Fibroblast of the aortic adventitia (primary cell): ENCODE measurements around the gene FCGBP. TPM values are rescaled to one million over a fixed set of nuclear protein-coding genes. Genes with fewer than 3 reads are reported as not detected.
A peak's percentile ranks its signal among the peaks of the same experiment; 100 is the strongest.
"Not testable (repeated sequence)": the region's sequence is repeated elsewhere in the genome, so short reads cannot be mapped to it uniquely, and the experiment has no call there.

ENCODE experiments used
- DNase-seq: peaks from one replicate; pipeline ENCODE4 v3.0.0-alpha.2; 2010; ENCODE audit warnings: low read depth
- H3K4me3 ChIP-seq: 2 replicates; pipeline ENCODE4 v1.5.1; 2011; ENCODE audit warnings: low read depth, mild to moderate bottlenecking, control low read depth, low read length, moderate library complexity
- total RNA-seq: library from RNA; depleted of rRNA; stranded (reverse); fragments of >200 nt; gene quantifications from 2 replicates; pipeline ENCODE4 v1.2.3, GENCODE V29; 2012; ENCODE audit warnings: low replicate concordance
- TF ChIP-seq, protein P1 (sequence below): IDR thresholded peaks from 2 replicates; pipeline ENCODE4 v1.5.1; 2011; ENCODE audit warnings: mild to moderate bottlenecking, low read length, control low read depth, inconsistent platforms; ENCODE audit not compliant: insufficient read depth

The FCGBP gene
- total RNA-seq, 1 donor = under 0.01 TPM

DNA sequence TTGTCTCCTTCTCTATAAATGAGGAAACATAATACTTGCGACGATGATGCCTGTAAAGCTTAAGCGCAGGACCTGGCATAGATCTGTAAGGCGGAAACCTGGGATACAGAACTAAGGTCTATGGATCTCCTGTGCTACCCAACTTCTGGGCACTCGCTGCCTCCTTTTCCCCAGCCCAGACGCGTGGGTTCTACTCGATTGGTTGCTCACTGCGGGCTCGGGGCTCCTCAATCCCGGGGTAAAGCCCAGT is 35.9 kb upstream of the FCGBP start:
- DNase-seq = no peak
- TF ChIP-seq, protein P1, sequence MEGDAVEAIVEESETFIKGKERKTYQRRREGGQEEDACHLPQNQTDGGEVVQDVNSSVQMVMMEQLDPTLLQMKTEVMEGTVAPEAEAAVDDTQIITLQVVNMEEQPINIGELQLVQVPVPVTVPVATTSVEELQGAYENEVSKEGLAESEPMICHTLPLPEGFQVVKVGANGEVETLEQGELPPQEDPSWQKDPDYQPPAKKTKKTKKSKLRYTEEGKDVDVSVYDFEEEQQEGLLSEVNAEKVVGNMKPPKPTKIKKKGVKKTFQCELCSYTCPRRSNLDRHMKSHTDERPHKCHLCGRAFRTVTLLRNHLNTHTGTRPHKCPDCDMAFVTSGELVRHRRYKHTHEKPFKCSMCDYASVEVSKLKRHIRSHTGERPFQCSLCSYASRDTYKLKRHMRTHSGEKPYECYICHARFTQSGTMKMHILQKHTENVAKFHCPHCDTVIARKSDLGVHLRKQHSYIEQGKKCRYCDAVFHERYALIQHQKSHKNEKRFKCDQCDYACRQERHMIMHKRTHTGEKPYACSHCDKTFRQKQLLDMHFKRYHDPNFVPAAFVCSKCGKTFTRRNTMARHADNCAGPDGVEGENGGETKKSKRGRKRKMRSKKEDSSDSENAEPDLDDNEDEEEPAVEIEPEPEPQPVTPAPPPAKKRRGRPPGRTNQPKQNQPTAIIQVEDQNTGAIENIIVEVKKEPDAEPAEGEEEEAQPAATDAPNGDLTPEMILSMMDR = no peak
- peak overlapping the region; percentile 92 for H3K4me3 ChIP-seq

- TF ChIP-seq, protein P1 = no peak
- peak overlapping the region; percentile 92 for H3K4me3 ChIP-seq
Observed at GRCh38 chr19:39969681-39970424, 35.4 kb upstream of the FCGBP start.

GRCh38 chr19:39969266-39969665 is 34.8 kb upstream of the FCGBP start:
- no peak for DNase-seq
- no peak overlapping the region for H3K4me3 ChIP-seq
- TF ChIP-seq, protein P1 = no peak

More at GRCh38 chr19:39969681-39970424, 35.4 kb upstream of the FCGBP start:
- no peak for DNase-seq

- no peak overlapping the region for H3K4me3 ChIP-seq
- TF ChIP-seq, protein P1 = no peak
- no peak for DNase-seq
Observed at GRCh38 chr19:39968789-39969188, 34.4 kb upstream of the FCGBP start.

- DNase-seq = no peak
- TF ChIP-seq, protein P1 = no peak
- no peak overlapping the region for H3K4me3 ChIP-seq
Observed at GRCh38 chr19:39967561-39967960, 33.1 kb upstream of the FCGBP start.

GRCh38 chr19:39966617-39967016 is 32.2 kb upstream of the FCGBP start:
- TF ChIP-seq, protein P1 = no peak
- DNase-seq = no peak
- no peak overlapping the region for H3K4me3 ChIP-seq

GRCh38 chr19:39963898-39964297 is 29.5 kb upstream of the FCGBP start:
- no peak overlapping the region for H3K4me3 ChIP-seq
- TF ChIP-seq, protein P1 = no peak
- DNase-seq = no peak

- not testable (repeated sequence) for DNase-seq, H3K4me3 ChIP-seq
Observed at GRCh38 chr19:39959407-39959806, 25.0 kb upstream of the FCGBP start.

GRCh38 chr19:39958942-39959341 is 24.5 kb upstream of the FCGBP start:
- not testable (repeated sequence) for DNase-seq, H3K4me3 ChIP-seq

DNA sequence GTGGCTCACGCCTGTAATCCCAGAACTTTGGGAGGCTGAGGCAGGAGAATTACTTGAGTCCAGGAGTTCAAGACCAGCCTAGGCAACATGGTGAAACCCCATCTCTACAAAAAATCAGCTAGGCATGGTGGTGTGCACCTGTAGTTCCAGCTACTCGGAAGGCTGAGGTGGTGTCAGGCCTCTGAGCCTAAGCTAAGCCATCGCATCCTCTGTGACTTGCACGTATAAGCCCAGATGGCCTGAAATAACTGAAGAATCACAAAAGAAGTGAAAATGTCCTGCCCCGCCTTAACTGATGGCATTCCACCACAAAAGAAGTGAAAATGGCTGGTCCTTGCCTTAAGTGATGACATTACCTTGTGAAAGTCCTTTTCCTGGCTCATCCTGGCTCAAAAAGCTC is 23.5 kb upstream of the FCGBP start:
- H3K4me3 ChIP-seq, DNase-seq: not testable (repeated sequence)
